HCT116 (cell line): ENCODE measurements around the gene SLC26A5.

Experiments used
- CEBPB ChIP-seq: IDR thresholded peaks from 2 replicates; pipeline ENCODE4 v1.6.1; 2012; ENCODE audit warnings: low read depth
- ELF1 ChIP-seq: IDR thresholded peaks from 2 replicates; pipeline ENCODE4 v1.6.1; 2012; ENCODE audit warnings: low read depth, borderline replicate concordance
- EZH2 ChIP-seq: fragments of 200-600 bp; sonication (generic); IDR thresholded peaks from 2 replicates; pipeline ENCODE4 v1.6.1; 2017; ENCODE audit warnings: antibody characterized with exemption, mixed run types
- EZH2phosphoT487 ChIP-seq: fragments of 200-600 bp; IDR thresholded peaks from 2 replicates; pipeline ENCODE4 v1.6.1; 2018; ENCODE audit warnings: antibody characterized with exemption, borderline replicate concordance
- POLR2A ChIP-seq: IDR thresholded peaks from 2 replicates; pipeline ENCODE4 v1.7.0; 2011; ENCODE audit warnings: borderline replicate concordance; ENCODE audit not compliant: insufficient read depth, insufficient read length; ENCODE audit errors: extremely low read depth
- SP1 ChIP-seq: IDR thresholded peaks from 2 replicates; pipeline ENCODE4 v1.6.1; 2012; ENCODE audit warnings: low read depth
- TF ChIP-seq, protein P1 (sequence below), 3 experiments: fragments of 200-600 bp in 1 of 3; sonication (generic) in 1 of 3; IDR thresholded peaks in 2 of 3; conservative IDR thresholded peaks in 1 of 3; 2 replicates each; pipeline ENCODE4 v1.5.1; 2012 to 2017; ENCODE audit warnings: low read depth in 2 of 3, low read length in 2 of 3, antibody characterized with exemption in 1 of 3, borderline replicate concordance in 1 of 3, control low read depth in 1 of 3, mild to moderate bottlenecking in 1 of 3, mixed read lengths in 1 of 3, mixed run types in 1 of 3, moderate library complexity in 1 of 3; ENCODE audit not compliant: insufficient read depth in 1 of 3
- TF ChIP-seq, protein P2 (sequence below): IDR thresholded peaks from 2 replicates; pipeline ENCODE4 v1.6.1; 2012; ENCODE audit warnings: low read depth
- TF ChIP-seq, protein P3 (sequence below): IDR thresholded peaks from 2 replicates; pipeline ENCODE4 v1.6.1; 2011; ENCODE audit warnings: mild to moderate bottlenecking, low read length, moderate library complexity; ENCODE audit not compliant: insufficient replicate concordance; ENCODE audit errors: extremely low read depth

DNA sequence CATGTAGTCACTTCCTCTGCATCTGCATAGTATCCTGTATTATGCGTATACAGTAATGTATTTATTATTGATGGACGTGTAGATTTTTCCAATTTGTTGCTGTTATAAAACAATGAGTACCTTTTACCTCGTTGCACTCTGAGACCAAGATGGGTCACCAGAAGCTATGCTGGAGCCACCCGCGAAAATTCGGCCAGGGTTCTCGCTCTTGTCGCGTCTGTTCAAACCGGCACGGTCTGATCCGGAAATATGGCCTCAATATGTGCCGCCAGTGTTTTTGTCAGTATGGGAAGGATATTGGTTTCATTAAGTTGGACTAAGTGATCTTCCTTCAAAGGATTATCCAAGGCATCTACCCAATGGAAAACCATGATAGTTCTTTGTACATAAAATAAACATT lies 97.6 kb downstream of the SLC26A5 start:
- TF ChIP-seq CEBPB: no peak
- TF ChIP-seq, protein P1, sequence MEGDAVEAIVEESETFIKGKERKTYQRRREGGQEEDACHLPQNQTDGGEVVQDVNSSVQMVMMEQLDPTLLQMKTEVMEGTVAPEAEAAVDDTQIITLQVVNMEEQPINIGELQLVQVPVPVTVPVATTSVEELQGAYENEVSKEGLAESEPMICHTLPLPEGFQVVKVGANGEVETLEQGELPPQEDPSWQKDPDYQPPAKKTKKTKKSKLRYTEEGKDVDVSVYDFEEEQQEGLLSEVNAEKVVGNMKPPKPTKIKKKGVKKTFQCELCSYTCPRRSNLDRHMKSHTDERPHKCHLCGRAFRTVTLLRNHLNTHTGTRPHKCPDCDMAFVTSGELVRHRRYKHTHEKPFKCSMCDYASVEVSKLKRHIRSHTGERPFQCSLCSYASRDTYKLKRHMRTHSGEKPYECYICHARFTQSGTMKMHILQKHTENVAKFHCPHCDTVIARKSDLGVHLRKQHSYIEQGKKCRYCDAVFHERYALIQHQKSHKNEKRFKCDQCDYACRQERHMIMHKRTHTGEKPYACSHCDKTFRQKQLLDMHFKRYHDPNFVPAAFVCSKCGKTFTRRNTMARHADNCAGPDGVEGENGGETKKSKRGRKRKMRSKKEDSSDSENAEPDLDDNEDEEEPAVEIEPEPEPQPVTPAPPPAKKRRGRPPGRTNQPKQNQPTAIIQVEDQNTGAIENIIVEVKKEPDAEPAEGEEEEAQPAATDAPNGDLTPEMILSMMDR (IDR thresholded peaks at IDR 0.05 in 2 of 3, conservative IDR thresholded peaks at IDR 0.05 in 1 of 3; ENCODE audit: borderline replicate concordance in 1 of 3, insufficient read depth in 1 of 3, low read depth in 2 of 3, low read length in 2 of 3): no peak
- TF ChIP-seq, protein P2, sequence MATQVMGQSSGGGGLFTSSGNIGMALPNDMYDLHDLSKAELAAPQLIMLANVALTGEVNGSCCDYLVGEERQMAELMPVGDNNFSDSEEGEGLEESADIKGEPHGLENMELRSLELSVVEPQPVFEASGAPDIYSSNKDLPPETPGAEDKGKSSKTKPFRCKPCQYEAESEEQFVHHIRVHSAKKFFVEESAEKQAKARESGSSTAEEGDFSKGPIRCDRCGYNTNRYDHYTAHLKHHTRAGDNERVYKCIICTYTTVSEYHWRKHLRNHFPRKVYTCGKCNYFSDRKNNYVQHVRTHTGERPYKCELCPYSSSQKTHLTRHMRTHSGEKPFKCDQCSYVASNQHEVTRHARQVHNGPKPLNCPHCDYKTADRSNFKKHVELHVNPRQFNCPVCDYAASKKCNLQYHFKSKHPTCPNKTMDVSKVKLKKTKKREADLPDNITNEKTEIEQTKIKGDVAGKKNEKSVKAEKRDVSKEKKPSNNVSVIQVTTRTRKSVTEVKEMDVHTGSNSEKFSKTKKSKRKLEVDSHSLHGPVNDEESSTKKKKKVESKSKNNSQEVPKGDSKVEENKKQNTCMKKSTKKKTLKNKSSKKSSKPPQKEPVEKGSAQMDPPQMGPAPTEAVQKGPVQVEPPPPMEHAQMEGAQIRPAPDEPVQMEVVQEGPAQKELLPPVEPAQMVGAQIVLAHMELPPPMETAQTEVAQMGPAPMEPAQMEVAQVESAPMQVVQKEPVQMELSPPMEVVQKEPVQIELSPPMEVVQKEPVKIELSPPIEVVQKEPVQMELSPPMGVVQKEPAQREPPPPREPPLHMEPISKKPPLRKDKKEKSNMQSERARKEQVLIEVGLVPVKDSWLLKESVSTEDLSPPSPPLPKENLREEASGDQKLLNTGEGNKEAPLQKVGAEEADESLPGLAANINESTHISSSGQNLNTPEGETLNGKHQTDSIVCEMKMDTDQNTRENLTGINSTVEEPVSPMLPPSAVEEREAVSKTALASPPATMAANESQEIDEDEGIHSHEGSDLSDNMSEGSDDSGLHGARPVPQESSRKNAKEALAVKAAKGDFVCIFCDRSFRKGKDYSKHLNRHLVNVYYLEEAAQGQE: no peak
- TF ChIP-seq EZH2phosphoT487: no peak
- TF ChIP-seq, protein P3, sequence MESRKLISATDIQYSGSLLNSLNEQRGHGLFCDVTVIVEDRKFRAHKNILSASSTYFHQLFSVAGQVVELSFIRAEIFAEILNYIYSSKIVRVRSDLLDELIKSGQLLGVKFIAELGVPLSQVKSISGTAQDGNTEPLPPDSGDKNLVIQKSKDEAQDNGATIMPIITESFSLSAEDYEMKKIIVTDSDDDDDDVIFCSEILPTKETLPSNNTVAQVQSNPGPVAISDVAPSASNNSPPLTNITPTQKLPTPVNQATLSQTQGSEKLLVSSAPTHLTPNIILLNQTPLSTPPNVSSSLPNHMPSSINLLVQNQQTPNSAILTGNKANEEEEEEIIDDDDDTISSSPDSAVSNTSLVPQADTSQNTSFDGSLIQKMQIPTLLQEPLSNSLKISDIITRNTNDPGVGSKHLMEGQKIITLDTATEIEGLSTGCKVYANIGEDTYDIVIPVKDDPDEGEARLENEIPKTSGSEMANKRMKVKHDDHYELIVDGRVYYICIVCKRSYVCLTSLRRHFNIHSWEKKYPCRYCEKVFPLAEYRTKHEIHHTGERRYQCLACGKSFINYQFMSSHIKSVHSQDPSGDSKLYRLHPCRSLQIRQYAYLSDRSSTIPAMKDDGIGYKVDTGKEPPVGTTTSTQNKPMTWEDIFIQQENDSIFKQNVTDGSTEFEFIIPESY: no peak
- no peak for TF ChIP-seq ELF1
- TF ChIP-seq SP1: no peak
- TF ChIP-seq EZH2: no peak
- TF ChIP-seq POLR2A: no peak
